ENCODE measurements around the gene KLF6. TPM values are rescaled to one million over a fixed set of nuclear protein-coding genes. Genes with fewer than 3 reads are reported as not detected.
A peak's percentile ranks its signal among the peaks of the same experiment; 100 is the strongest.

The KLF6 gene
- total RNA-seq, 1 donor from 2014 or later: 330 TPM

DNA sequence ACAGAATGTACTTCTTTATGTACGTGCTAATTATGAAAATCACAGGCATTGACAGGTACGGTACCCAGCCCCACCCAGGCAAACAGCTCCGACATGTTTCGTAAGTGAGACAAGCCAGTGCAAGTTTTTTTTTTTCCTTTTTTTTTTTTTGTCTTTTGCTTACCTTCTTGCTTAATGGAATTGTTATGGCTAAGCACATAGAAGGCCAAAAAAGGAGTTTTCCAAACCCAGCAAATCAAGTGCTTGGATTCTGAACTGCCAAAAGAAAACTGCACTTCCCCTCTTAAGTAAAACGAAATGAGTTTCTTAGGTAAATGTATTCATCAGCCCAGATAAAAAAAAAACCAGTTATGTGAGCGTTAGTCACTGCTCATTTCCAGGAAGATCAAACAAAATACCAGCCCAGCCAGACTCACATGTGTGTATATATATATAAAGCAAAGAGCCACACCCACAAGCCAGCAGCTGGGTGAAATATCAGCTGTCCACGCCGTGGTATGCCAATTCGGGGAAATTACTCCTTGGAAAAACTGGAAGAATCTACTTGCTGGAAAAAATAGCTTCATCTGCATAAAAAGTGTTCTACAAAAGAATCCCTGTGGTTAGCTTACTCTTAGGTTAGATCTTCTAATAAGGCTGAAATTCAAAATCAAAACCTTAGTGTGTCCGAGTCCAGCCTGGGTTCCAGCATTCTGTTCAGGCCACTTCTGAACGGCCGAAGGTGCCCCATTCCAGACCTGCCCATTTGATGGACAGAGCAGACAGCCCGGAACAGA is 8.0 kb downstream of the KLF6 start:
- peaks cover 60% of the 10 kb centered on the region for H3K36me3 Mint-ChIP-seq (ENCODE audit: low read depth)
- H3K4me3 Mint-ChIP-seq (ENCODE audit: unreplicated experiment): peak overlapping the region; percentile 62
- no peak for DNase-seq (ENCODE audit: low spot score)
- H3K9me3 Mint-ChIP-seq (ENCODE audit: low read depth): no peaks in the 10 kb centered on the region
- peaks cover 82% of the 10 kb centered on the region for H3K4me1 Mint-ChIP-seq (ENCODE audit: low read depth)
- no peaks in the 10 kb centered on the region for H3K27me3 Mint-ChIP-seq (ENCODE audit: low read depth)
- H3K27ac Mint-ChIP-seq (ENCODE audit: unreplicated experiment): peak overlapping the region; percentile 99
- TF ChIP-seq, protein P1, sequence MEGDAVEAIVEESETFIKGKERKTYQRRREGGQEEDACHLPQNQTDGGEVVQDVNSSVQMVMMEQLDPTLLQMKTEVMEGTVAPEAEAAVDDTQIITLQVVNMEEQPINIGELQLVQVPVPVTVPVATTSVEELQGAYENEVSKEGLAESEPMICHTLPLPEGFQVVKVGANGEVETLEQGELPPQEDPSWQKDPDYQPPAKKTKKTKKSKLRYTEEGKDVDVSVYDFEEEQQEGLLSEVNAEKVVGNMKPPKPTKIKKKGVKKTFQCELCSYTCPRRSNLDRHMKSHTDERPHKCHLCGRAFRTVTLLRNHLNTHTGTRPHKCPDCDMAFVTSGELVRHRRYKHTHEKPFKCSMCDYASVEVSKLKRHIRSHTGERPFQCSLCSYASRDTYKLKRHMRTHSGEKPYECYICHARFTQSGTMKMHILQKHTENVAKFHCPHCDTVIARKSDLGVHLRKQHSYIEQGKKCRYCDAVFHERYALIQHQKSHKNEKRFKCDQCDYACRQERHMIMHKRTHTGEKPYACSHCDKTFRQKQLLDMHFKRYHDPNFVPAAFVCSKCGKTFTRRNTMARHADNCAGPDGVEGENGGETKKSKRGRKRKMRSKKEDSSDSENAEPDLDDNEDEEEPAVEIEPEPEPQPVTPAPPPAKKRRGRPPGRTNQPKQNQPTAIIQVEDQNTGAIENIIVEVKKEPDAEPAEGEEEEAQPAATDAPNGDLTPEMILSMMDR (IDR thresholded peaks at IDR 0.05): no peak

GRCh38 chr10:3775696-3776551 is 9.1 kb downstream of the KLF6 start:
- peaks cover 73% of the 10 kb centered on the region for H3K4me1 Mint-ChIP-seq (ENCODE audit: low read depth)
- peak overlapping the region; percentile 99 for H3K27ac Mint-ChIP-seq (ENCODE audit: unreplicated experiment)

DNA sequence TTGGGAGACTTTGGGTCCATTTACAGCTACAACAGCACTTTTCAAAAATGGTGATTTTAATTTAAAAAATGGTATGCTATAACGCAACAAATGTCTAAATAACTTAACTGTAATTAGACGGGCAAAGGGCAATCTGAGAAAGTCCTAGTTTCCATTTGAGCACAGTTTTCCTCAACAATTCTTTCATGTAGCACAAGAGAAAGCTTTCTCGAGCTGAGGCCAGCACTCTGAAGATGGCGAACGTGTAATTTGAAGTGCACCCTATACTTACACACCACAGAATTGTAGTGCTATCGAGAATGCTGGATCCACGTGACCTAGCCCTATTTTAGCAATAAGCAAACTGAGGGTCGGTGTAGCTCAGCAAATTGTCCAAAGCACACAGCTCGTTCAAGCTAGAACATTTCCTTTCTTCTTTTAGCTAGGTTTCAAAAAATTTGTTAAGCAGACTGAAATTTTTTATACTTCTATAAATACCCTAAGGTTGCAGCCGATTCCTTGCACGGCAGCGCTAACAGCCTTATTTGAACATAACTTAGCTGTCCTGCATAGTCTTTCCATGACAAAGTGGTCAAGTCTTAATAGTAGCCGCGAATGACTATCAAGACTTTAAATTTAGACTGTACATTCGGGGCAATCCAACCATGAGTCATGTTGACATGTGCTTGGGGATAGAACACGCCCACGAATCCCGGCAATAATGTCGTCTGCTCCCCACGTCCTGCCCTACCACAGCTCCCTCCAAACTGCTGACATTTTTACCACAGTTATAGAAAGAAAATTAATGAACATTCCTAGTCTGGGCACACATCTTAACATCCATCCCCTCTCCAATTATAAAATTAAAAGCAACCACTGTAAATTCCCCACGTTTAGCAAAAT is 10.0 kb downstream of the KLF6 start:
- no peak for DNase-seq (ENCODE audit: low spot score)
- peak overlapping the region; percentile 51 for H3K4me3 Mint-ChIP-seq (ENCODE audit: unreplicated experiment)
- H3K4me1 Mint-ChIP-seq (ENCODE audit: low read depth): peaks cover 64% of the 10 kb centered on the region
- no peaks in the 10 kb centered on the region for H3K9me3 Mint-ChIP-seq (ENCODE audit: low read depth)
- H3K36me3 Mint-ChIP-seq (ENCODE audit: low read depth): peaks cover 41% of the 10 kb centered on the region
- no peaks in the 10 kb centered on the region for H3K27me3 Mint-ChIP-seq (ENCODE audit: low read depth)
- peak overlapping the region; percentile 99 for H3K27ac Mint-ChIP-seq (ENCODE audit: unreplicated experiment)
- TF ChIP-seq, protein P1 (IDR thresholded peaks at IDR 0.05): no peak

More at GRCh38 chr10:3775696-3776551, 9.1 kb downstream of the KLF6 start:
- H3K9me3 Mint-ChIP-seq (ENCODE audit: low read depth): no peaks in the 10 kb centered on the region
- peaks cover 49% of the 10 kb centered on the region for H3K36me3 Mint-ChIP-seq (ENCODE audit: low read depth)
- no peak for DNase-seq (ENCODE audit: low spot score)
- TF ChIP-seq, protein P1 (IDR thresholded peaks at IDR 0.05): no peak
- H3K27me3 Mint-ChIP-seq (ENCODE audit: low read depth): no peaks in the 10 kb centered on the region
- H3K4me3 Mint-ChIP-seq (ENCODE audit: unreplicated experiment): peak overlapping the region; percentile 51

DNA sequence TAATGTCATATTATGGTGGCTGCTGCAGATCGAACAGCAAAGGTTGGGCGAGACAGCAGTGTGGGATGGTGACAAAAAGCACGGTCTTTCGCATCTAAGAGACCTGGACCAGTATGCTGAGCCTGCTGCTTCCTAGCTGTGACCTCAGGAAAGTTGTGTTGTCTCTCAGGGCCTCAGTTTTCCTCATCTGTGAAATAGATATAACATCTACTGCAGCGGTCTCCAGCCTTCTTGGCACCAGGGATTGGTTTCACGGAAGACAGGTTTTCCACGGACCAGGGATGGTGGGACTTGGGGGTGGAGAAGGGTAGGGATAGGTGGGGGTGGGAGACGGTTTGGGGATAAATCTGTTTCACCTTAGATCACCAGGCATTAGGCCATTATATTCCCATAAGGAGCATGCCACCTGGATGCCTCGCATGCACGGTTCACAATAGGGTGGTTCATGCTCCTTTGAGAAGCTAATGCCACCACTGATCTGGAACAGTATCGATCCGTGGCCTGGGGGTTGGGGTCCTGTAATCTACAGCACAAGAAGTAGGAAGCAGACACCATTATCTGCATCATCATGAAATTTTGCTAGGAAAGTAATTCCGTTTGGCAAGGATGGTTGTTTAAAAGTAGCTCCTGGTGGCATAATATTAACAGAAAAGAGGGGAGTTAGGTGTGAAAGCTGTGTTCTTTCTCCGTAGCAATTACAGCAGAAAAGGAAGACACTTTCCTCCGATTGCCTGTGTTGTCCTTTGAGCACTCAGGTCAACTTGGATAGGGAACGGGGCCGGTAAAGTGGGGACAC is 10.8 kb downstream of the KLF6 start:
- H3K27me3 Mint-ChIP-seq (ENCODE audit: low read depth): no peaks in the 10 kb centered on the region
- TF ChIP-seq, protein P1 (IDR thresholded peaks at IDR 0.05): peak; percentile 12
- no peak overlapping the region for H3K4me3 Mint-ChIP-seq (ENCODE audit: unreplicated experiment)
- no peaks in the 10 kb centered on the region for H3K9me3 Mint-ChIP-seq (ENCODE audit: low read depth)
- peak overlapping the region; percentile 99 for H3K27ac Mint-ChIP-seq (ENCODE audit: unreplicated experiment)
- no peak for DNase-seq (ENCODE audit: low spot score)
- H3K4me1 Mint-ChIP-seq (ENCODE audit: low read depth): peaks cover 56% of the 10 kb centered on the region
- H3K36me3 Mint-ChIP-seq (ENCODE audit: low read depth): peaks cover 32% of the 10 kb centered on the region
